GM12874 (cell line): ENCODE measurements around the gene ABCA8.

Source experiments
- TF ChIP-seq, protein P1 (sequence below): IDR thresholded peaks from 2 replicates; pipeline ENCODE4 v1.5.1; 2011; ENCODE audit warnings: low read depth, mild to moderate bottlenecking, control low read depth, low read length, moderate library complexity; ENCODE audit not compliant: insufficient read depth

ABCA8 gene

DNA sequence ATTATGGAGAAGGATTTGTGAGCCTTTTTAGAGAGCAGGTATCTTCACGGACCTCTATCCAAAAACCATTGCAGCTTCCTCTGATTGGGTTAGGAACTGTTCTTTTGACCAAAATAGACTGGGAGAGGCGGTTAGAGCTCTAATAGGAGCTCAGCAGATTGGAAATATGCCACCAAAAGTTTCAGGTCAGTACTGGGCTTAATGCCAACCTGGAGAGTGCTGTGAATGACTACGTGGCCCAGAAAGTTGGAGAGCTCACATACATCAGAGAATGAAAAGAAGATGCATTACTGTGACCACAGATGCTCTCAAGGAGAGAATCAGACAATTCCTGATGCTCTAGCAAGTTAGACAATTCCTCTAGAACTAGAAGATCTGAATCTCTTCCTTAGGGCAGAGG, 86.5 kb downstream of the ABCA8 start:
- TF ChIP-seq, protein P1, sequence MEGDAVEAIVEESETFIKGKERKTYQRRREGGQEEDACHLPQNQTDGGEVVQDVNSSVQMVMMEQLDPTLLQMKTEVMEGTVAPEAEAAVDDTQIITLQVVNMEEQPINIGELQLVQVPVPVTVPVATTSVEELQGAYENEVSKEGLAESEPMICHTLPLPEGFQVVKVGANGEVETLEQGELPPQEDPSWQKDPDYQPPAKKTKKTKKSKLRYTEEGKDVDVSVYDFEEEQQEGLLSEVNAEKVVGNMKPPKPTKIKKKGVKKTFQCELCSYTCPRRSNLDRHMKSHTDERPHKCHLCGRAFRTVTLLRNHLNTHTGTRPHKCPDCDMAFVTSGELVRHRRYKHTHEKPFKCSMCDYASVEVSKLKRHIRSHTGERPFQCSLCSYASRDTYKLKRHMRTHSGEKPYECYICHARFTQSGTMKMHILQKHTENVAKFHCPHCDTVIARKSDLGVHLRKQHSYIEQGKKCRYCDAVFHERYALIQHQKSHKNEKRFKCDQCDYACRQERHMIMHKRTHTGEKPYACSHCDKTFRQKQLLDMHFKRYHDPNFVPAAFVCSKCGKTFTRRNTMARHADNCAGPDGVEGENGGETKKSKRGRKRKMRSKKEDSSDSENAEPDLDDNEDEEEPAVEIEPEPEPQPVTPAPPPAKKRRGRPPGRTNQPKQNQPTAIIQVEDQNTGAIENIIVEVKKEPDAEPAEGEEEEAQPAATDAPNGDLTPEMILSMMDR: no peak

DNA sequence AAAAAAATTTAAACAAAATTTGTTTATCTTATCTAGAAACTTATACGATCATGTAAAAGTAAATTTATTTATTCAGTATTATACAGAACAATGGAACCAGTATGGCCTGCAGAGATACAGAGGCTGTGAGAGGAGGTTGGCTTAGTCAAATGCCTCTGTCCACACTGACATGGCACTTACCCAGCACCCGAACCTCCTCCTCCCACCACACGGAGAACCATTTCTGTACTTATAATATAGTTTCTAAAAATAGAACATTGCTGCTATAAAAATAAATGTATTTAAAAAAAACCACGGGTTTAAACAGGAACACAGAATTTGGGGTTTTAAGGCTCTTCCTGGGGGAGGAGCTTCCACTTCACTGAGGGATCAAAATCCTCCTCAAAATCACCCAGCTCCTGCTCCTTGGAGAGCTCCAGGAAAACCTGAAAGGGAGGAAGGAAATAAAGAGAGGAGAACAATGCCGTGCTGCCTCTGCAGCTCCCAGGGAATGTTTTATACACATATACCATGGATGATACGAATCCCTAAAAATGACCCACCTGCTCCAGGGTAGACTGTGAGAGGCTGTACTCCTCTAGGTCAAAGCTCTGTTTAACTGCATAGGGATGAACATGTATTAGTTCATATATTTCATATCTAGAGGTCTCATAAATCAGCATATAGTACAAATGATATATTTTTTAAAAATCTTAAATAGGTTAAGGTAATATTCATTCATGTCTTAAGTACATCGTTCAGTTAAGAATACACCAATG, 87.3 kb downstream of the ABCA8 start:
- TF ChIP-seq, protein P1: no peak

DNA sequence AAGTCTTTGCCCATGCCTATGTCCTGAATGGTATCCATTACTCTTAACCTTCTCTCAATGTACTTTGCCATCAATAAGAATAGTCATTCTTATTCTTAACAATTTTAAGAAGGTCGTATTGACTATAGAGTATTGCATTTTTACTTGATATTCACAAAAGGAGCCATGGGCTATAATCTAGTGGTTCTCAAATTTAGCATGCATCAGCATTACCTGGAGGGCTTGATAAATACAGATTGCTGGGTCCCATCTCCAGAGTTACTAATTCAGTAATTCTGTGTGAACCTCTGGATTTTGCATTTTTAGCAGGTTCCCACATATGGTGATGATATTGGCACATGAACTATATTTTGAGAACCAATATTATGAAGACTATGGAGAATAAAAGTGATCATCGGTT, 89.6 kb downstream of the ABCA8 start:
- TF ChIP-seq, protein P1: no peak

DNA sequence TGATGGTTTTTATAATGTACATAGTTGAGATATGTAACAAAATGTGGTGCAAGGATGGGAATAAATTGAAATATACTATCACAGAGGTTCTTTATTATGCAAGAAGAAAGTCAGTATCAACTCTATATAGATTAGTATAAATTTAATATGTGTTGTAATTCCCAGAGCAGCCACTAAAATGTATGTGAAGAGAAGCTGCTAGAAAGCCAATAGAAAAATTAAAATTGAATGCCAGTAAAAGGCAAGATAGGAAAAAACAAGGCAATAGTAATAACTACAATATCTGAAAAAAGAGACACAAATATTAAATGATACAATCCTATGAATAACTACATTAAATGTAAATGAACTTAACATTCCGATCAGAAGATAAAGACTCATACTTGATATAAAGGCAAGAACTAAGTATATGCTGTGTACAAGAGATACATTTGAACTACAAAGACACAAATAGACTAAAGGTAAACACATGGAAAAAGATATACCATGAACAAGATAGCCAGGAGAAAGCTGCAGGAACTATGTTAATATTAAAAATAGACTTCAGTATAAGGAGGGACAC, 92.0 kb downstream of the ABCA8 start:
- TF ChIP-seq, protein P1: no peak

DNA sequence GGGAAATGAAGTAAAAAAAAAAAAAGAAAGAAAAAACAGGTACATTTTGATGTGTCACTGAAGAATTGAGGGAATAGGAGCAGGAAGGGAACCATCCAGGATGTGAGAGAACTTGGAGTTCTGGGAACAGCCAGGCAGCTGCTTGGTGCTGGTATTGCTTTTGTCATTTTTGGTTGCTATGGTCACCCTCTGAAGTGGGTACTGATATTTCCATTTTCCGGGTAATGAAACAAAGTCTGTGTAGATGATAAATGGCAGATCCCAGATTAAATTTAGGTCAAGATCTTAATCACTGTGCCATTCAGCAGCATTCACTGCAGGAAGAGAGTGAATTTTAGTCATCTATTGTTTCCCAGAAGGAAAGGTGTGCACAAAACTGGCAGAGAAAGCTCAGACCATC, 93.6 kb downstream of the ABCA8 start:
- TF ChIP-seq, protein P1: no peak

DNA sequence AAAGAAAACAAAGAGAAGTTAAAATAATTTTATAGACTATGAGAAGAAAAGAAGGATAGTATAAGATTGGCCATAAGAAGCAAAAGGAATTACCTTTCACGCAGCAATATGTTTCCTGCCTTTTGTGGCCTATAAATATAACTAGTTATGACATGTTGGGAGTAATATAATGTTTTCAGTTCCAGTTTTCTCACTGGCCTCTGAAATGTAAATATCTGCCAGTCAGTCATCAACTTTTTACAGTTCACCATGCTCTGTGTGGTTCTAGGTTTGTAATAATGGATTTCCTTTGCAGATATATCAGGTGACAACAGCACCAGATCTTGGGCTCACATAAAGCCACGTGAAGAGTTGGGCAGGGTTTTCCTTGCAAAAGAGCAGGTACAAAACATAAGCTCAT, 94.3 kb downstream of the ABCA8 start:
- TF ChIP-seq, protein P1: no peak

DNA sequence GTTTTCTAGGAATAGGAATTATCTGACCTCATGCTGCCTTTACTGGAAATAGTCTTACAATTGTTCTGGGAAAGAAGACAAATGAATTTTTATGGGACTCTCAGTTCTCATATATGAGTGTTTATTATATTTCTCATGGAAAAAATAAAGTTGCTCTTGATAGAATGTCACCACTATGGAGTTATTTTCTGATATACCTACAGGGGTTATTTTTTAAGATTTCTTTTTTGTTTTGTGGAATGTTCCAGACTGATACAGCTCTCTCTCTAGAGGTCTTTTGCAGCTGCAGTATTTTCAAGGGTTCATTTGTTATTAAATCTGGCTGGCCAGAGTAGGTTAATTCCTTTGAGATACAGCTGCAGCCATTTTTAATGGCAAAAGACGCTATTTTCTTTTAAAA, 100.7 kb downstream of the ABCA8 start:
- TF ChIP-seq, protein P1: no peak
